ENCODE results near the gene EPB41. TPM values are rescaled to one million over a fixed set of nuclear protein-coding genes. Genes with fewer than 3 reads are reported as not detected.

Gene EPB41
- polyA plus RNA-seq, 1 of the 3 experiments (the other 2 are of a cell fraction): 7.4 TPM

- 88% methylated on average over 2 of the region's 2 CpGs for WGBS (ENCODE audit: low lambda C conversion rate)
- Histone ChIP-seq H3K27ac (ENCODE audit: low read depth in 2 of 2, low read length in 1 of 2) (no peak overlapping the region), H2AFZ (ENCODE audit: low read depth) (no peak overlapping the region), H4K20me1 (ENCODE audit: insufficient read depth) (no peaks in the 10 kb centered on the region), H3K4me1 (ENCODE audit: control insufficient read depth in 1 of 2, insufficient read depth in 2 of 2, low read depth in 1 of 2, low read length in 1 of 2) (peaks cover 13 to 17% of the 10 kb centered on the region in 2 experiments; a peak in 2 of 4 replicates), H3K27me3 (ENCODE audit: insufficient read depth) (no peaks in the 10 kb centered on the region), H3K9me2 (no peaks in the 10 kb centered on the region), H3K9me3 (no peaks in the 10 kb centered on the region), H3K4me3 (ENCODE audit: low read depth in 2 of 2, low read length in 1 of 2) (no peak overlapping the region), H3F3A (replicated peaks; ENCODE audit: insufficient read depth) (no peaks in the 10 kb centered on the region), H3K4me2 (no peak overlapping the region), H3K9ac (no peak overlapping the region), H3K36me3 (replicated peaks in 1 of 2; ENCODE audit: control insufficient read depth in 1 of 2, insufficient read depth in 2 of 2, low read length in 1 of 2) (no peaks in the 10 kb centered on the region), H3K79me2 (ENCODE audit: insufficient read depth) (no peaks in the 10 kb centered on the region)
- ChIA-PET POLR2A (no interaction called here), CTCF (interaction anchor here (0.9 to 6.6 kb wide), 6 partner anchors 10 to 135 kb away, joined by 3 to 31 read pairs (median 5); no protein-coding TSS in a partner anchor)
- TF ChIP-seq TEAD4 (IDR thresholded peaks at IDR 0.05; ENCODE audit: borderline replicate concordance, insufficient read depth) (no peak), SIN3A (IDR thresholded peaks at IDR 0.05; ENCODE audit: borderline replicate concordance, low read depth, low read length) (no peak), MEF2A (IDR thresholded peaks at IDR 0.05; ENCODE audit: borderline replicate concordance, low read depth) (no peak), RXRA (IDR thresholded peaks at IDR 0.05; ENCODE audit: borderline replicate concordance, low read depth) (no peak), ELF1 (IDR thresholded peaks at IDR 0.05) (no peak), TAF1 (IDR thresholded peaks at IDR 0.05; ENCODE audit: borderline replicate concordance, low read depth, low read length) (no peak), YY1 (IDR thresholded peaks at IDR 0.05; ENCODE audit: low read depth) (no peak), NRF1 (IDR thresholded peaks at IDR 0.05; ENCODE audit: low read depth, low read length) (no peak), RFX5 (IDR thresholded peaks at IDR 0.05; ENCODE audit: low read length) (no peak), TCF12 (IDR thresholded peaks at IDR 0.05) (no peak), FOXJ3 (CRISPR knock-in tag; IDR thresholded peaks at IDR 0.05) (no peak), JUND (IDR thresholded peaks at IDR 0.05) (no peak), CHD2 (IDR thresholded peaks at IDR 0.05; ENCODE audit: low read length, partially characterized antibody) (no peak), RCOR1 (IDR thresholded peaks at IDR 0.05; ENCODE audit: low read length) (no peak), NFIC (IDR thresholded peaks at IDR 0.05; ENCODE audit: borderline replicate concordance) (no peak), EP300 (IDR thresholded peaks at IDR 0.05; ENCODE audit: borderline replicate concordance in 1 of 2, low read depth in 1 of 2, low read length in 1 of 2) (no peak), MXI1 (IDR thresholded peaks at IDR 0.05; ENCODE audit: low read depth, low read length) (no peak)
- TF ChIP-seq, protein P1, sequence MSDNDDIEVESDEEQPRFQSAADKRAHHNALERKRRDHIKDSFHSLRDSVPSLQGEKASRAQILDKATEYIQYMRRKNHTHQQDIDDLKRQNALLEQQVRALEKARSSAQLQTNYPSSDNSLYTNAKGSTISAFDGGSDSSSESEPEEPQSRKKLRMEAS (IDR thresholded peaks at IDR 0.05; ENCODE audit: low read depth): no peak
- TF ChIP-seq, protein P2, sequence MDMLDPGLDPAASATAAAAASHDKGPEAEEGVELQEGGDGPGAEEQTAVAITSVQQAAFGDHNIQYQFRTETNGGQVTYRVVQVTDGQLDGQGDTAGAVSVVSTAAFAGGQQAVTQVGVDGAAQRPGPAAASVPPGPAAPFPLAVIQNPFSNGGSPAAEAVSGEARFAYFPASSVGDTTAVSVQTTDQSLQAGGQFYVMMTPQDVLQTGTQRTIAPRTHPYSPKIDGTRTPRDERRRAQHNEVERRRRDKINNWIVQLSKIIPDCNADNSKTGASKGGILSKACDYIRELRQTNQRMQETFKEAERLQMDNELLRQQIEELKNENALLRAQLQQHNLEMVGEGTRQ (IDR thresholded peaks at IDR 0.05; ENCODE audit: borderline replicate concordance, low read depth, low read length): no peak
- TF ChIP-seq, protein P3, sequence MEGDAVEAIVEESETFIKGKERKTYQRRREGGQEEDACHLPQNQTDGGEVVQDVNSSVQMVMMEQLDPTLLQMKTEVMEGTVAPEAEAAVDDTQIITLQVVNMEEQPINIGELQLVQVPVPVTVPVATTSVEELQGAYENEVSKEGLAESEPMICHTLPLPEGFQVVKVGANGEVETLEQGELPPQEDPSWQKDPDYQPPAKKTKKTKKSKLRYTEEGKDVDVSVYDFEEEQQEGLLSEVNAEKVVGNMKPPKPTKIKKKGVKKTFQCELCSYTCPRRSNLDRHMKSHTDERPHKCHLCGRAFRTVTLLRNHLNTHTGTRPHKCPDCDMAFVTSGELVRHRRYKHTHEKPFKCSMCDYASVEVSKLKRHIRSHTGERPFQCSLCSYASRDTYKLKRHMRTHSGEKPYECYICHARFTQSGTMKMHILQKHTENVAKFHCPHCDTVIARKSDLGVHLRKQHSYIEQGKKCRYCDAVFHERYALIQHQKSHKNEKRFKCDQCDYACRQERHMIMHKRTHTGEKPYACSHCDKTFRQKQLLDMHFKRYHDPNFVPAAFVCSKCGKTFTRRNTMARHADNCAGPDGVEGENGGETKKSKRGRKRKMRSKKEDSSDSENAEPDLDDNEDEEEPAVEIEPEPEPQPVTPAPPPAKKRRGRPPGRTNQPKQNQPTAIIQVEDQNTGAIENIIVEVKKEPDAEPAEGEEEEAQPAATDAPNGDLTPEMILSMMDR (IDR thresholded peaks at IDR 0.05): no peak
- DNase-seq: no peak
Observed at GRCh38 chr1:28899267-28899666, 15.1 kb upstream of the EPB41 start.

Data from SK-N-SH (cell line).